Measurements from ENCODE around the gene CCDC88C. TPM values are rescaled to one million over a fixed set of nuclear protein-coding genes. Genes with fewer than 3 reads are reported as not detected.

CCDC88C gene
- total and polyA plus RNA-seq, 9 donors, result 7.4 to 13.1 (median 12.1) TPM

- peaks cover 79% of the 10 kb centered on the region for H3K4me1 ChIP-seq (ENCODE audit: control insufficient read depth, insufficient read depth, low read length)
- no peak overlapping the region for H3K4me3 ChIP-seq (ENCODE audit: low read length)
- 42% methylated on average over 11 of the region's 14 CpGs for WGBS (ENCODE audit: insufficient coverage)
- peak overlapping the region; percentile 68 for H3K27ac ChIP-seq (ENCODE audit: low read length)
- H3K27me3 ChIP-seq (ENCODE audit: control insufficient read depth, insufficient read depth, low read length), result no peaks in the 10 kb centered on the region
- peaks cover 3% of the 10 kb centered on the region for H3K36me3 ChIP-seq (ENCODE audit: control insufficient read depth, insufficient read depth, low read length)
- DNase-seq, result peak; percentile 65
- H3K9me3 ChIP-seq (replicated peaks; ENCODE audit: control insufficient read depth, low read depth, low read length), result no peaks in the 10 kb centered on the region
These were observed 90.9 kb downstream of the CCDC88C start for GRCh38 chr14:91326514-91327249.

GRCh38 chr14:91324606-91325575, 92.7 kb downstream of the CCDC88C start:
- WGBS (ENCODE audit: insufficient coverage), result 79% methylated on average over 11 of the region's 20 CpGs
- H3K27me3 ChIP-seq (ENCODE audit: control insufficient read depth, insufficient read depth, low read length), result no peaks in the 10 kb centered on the region
- peak overlapping the region; percentile 86 for H3K27ac ChIP-seq (ENCODE audit: low read length)
- peaks cover 61% of the 10 kb centered on the region for H3K4me1 ChIP-seq (ENCODE audit: control insufficient read depth, insufficient read depth, low read length)
- peaks cover 10% of the 10 kb centered on the region for H3K36me3 ChIP-seq (ENCODE audit: control insufficient read depth, insufficient read depth, low read length)
- H3K4me3 ChIP-seq (ENCODE audit: low read length), result no peak overlapping the region
- no peak for DNase-seq
- no peaks in the 10 kb centered on the region for H3K9me3 ChIP-seq (replicated peaks; ENCODE audit: control insufficient read depth, low read depth, low read length)

- Histone ChIP-seq H3K9me3 (replicated peaks; ENCODE audit: control insufficient read depth, low read depth, low read length) (no peaks in the 10 kb centered on the region), H3K27me3 (ENCODE audit: control insufficient read depth, insufficient read depth, low read length) (no peaks in the 10 kb centered on the region), H3K36me3 (ENCODE audit: control insufficient read depth, insufficient read depth, low read length) (peaks cover 14% of the 10 kb centered on the region), H3K4me3 (ENCODE audit: low read length) (peak overlapping the region; percentile 19), H3K4me1 (ENCODE audit: control insufficient read depth, insufficient read depth, low read length) (peaks cover 52% of the 10 kb centered on the region), H3K27ac (ENCODE audit: low read length) (peak overlapping the region; percentile 86)
- peak; percentile 83 for DNase-seq
- 27% methylated on average over 15 of the region's 25 CpGs for WGBS (ENCODE audit: insufficient coverage)
These were observed 93.7 kb downstream of the CCDC88C start for GRCh38 chr14:91323671-91324605.

- no peak for DNase-seq
- peaks cover 18% of the 10 kb centered on the region for H3K36me3 ChIP-seq (ENCODE audit: control insufficient read depth, insufficient read depth, low read length)
- H3K27ac ChIP-seq (ENCODE audit: low read length), result peak overlapping the region; percentile 44
- no peak overlapping the region for H3K4me3 ChIP-seq (ENCODE audit: low read length)
- H3K4me1 ChIP-seq (ENCODE audit: control insufficient read depth, insufficient read depth, low read length), result peaks cover 46% of the 10 kb centered on the region
- H3K9me3 ChIP-seq (replicated peaks; ENCODE audit: control insufficient read depth, low read depth, low read length), result no peaks in the 10 kb centered on the region
- WGBS (ENCODE audit: insufficient coverage), result 90% methylated on average over 2 of the region's 6 CpGs
- H3K27me3 ChIP-seq (ENCODE audit: control insufficient read depth, insufficient read depth, low read length), result no peaks in the 10 kb centered on the region
These were observed 94.6 kb downstream of the CCDC88C start for GRCh38 chr14:91323031-91323430.

- 93% methylated on average over 2 of the region's 6 CpGs for WGBS (ENCODE audit: insufficient coverage)
- Histone ChIP-seq H3K4me1 (ENCODE audit: control insufficient read depth, insufficient read depth, low read length) (peaks cover 45% of the 10 kb centered on the region), H3K27ac (ENCODE audit: low read length) (peak overlapping the region; percentile 55)
These were observed 95.0 kb downstream of the CCDC88C start for GRCh38 chr14:91322623-91323022.

GRCh38 chr14:91321131-91321530, 96.5 kb downstream of the CCDC88C start:
- H3K27me3 ChIP-seq (ENCODE audit: control insufficient read depth, insufficient read depth, low read length), result no peaks in the 10 kb centered on the region
- peaks cover 20% of the 10 kb centered on the region for H3K36me3 ChIP-seq (ENCODE audit: control insufficient read depth, insufficient read depth, low read length)
- DNase-seq, result no peak
- H3K27ac ChIP-seq (ENCODE audit: low read length), result no peak overlapping the region
- 74% methylated on average over 4 of the region's 12 CpGs for WGBS (ENCODE audit: insufficient coverage)
- H3K4me1 ChIP-seq (ENCODE audit: control insufficient read depth, insufficient read depth, low read length), result peaks cover 42% of the 10 kb centered on the region
- H3K9me3 ChIP-seq (replicated peaks; ENCODE audit: control insufficient read depth, low read depth, low read length), result no peaks in the 10 kb centered on the region
- H3K4me3 ChIP-seq (ENCODE audit: low read length), result no peak overlapping the region

More at GRCh38 chr14:91322623-91323022, 95.0 kb downstream of the CCDC88C start:
- H3K36me3 ChIP-seq (ENCODE audit: control insufficient read depth, insufficient read depth, low read length), result peaks cover 20% of the 10 kb centered on the region
- DNase-seq, result no peak
- no peak overlapping the region for H3K4me3 ChIP-seq (ENCODE audit: low read length)
- H3K27me3 ChIP-seq (ENCODE audit: control insufficient read depth, insufficient read depth, low read length), result no peaks in the 10 kb centered on the region
- H3K9me3 ChIP-seq (replicated peaks; ENCODE audit: control insufficient read depth, low read depth, low read length), result no peaks in the 10 kb centered on the region

- WGBS (ENCODE audit: insufficient coverage), result 95% methylated on average over 9 of the region's 9 CpGs
- peaks cover 34% of the 10 kb centered on the region for H3K4me1 ChIP-seq (ENCODE audit: control insufficient read depth, insufficient read depth, low read length)
- peaks cover 24% of the 10 kb centered on the region for H3K36me3 ChIP-seq (ENCODE audit: control insufficient read depth, insufficient read depth, low read length)
- H3K4me3 ChIP-seq (ENCODE audit: low read length), result no peak overlapping the region
- no peaks in the 10 kb centered on the region for H3K27me3 ChIP-seq (ENCODE audit: control insufficient read depth, insufficient read depth, low read length)
- H3K27ac ChIP-seq (ENCODE audit: low read length), result no peak overlapping the region
- DNase-seq, result no peak
- no peaks in the 10 kb centered on the region for H3K9me3 ChIP-seq (replicated peaks; ENCODE audit: control insufficient read depth, low read depth, low read length)
These were observed 97.4 kb downstream of the CCDC88C start for GRCh38 chr14:91320266-91320665.

GRCh38 chr14:91318911-91319310, 98.7 kb downstream of the CCDC88C start:
- no peaks in the 10 kb centered on the region for H3K9me3 ChIP-seq (replicated peaks; ENCODE audit: control insufficient read depth, low read depth, low read length)
- DNase-seq, result no peak
- H3K27ac ChIP-seq (ENCODE audit: low read length), result no peak overlapping the region
- H3K4me1 ChIP-seq (ENCODE audit: control insufficient read depth, insufficient read depth, low read length), result peaks cover 20% of the 10 kb centered on the region
- H3K4me3 ChIP-seq (ENCODE audit: low read length), result no peak overlapping the region
- H3K36me3 ChIP-seq (ENCODE audit: control insufficient read depth, insufficient read depth, low read length), result peaks cover 24% of the 10 kb centered on the region
- H3K27me3 ChIP-seq (ENCODE audit: control insufficient read depth, insufficient read depth, low read length), result no peaks in the 10 kb centered on the region
- WGBS (ENCODE audit: insufficient coverage), result 92% methylated on average over 2 of the region's 4 CpGs

- Histone ChIP-seq H3K27me3 (ENCODE audit: control insufficient read depth, insufficient read depth, low read length) (no peaks in the 10 kb centered on the region), H3K9me3 (replicated peaks; ENCODE audit: control insufficient read depth, low read depth, low read length) (no peaks in the 10 kb centered on the region), H3K27ac (ENCODE audit: low read length) (peak overlapping the region; percentile 3), H3K4me1 (ENCODE audit: control insufficient read depth, insufficient read depth, low read length) (peaks cover 13% of the 10 kb centered on the region), H3K36me3 (ENCODE audit: control insufficient read depth, insufficient read depth, low read length) (peaks cover 30% of the 10 kb centered on the region), H3K4me3 (ENCODE audit: low read length) (no peak overlapping the region)
- DNase-seq, result peak; percentile 36
- WGBS (ENCODE audit: insufficient coverage), result 56% methylated on average over 17 of the region's 21 CpGs
These were observed 100.0 kb downstream of the CCDC88C start for GRCh38 chr14:91317381-91318308.

Data from muscle of leg (tissue), 11 donors.